ENCODE results near the gene RAB5B.
"Not testable (repeated sequence)": the region's sequence is repeated elsewhere in the genome, so short reads cannot be mapped to it uniquely, and the experiment has no call there.

The RAB5B gene

GRCh38 chr12:55991110-55991509, 17.2 kb downstream of the RAB5B start:
- FAIRE-seq = no peak
- TF ChIP-seq POLR2A (IDR thresholded peaks at IDR 0.05; ENCODE audit: low read depth, low read length) (no peak), TAF1 (IDR thresholded peaks at IDR 0.05; ENCODE audit: borderline replicate concordance, low read depth, low read length) (no peak), POLR2AphosphoS5 (IDR thresholded peaks at IDR 0.05; ENCODE audit: low read depth, low read length) (no peak)

GRCh38 chr12:55993230-55993853, 19.5 kb downstream of the RAB5B start:
- DNase-seq (ENCODE audit: insufficient read length) = no peak
- no peak for FAIRE-seq
- TF ChIP-seq TAF1 (IDR thresholded peaks at IDR 0.05; ENCODE audit: borderline replicate concordance, low read depth, low read length) (no peak), POLR2AphosphoS5 (IDR thresholded peaks at IDR 0.05; ENCODE audit: low read depth, low read length) (no peak), POLR2A (IDR thresholded peaks at IDR 0.05; ENCODE audit: low read depth, low read length) (no peak)

More at GRCh38 chr12:55991110-55991509, 17.2 kb downstream of the RAB5B start:
- DNase-seq (ENCODE audit: insufficient read length) = no peak

- no peak for DNase-seq (ENCODE audit: insufficient read length)
- no peak for TF ChIP-seq POLR2A (IDR thresholded peaks at IDR 0.05; ENCODE audit: low read depth, low read length)
- no peak for TF ChIP-seq TAF1 (IDR thresholded peaks at IDR 0.05; ENCODE audit: borderline replicate concordance, low read depth, low read length)
- FAIRE-seq = no peak
Measured at GRCh38 chr12:55995366-55995765, 21.5 kb downstream of the RAB5B start.

GRCh38 chr12:55996201-55996714, 22.4 kb downstream of the RAB5B start:
- TF ChIP-seq POLR2A (IDR thresholded peaks at IDR 0.05; ENCODE audit: low read depth, low read length) (no peak), POLR2AphosphoS5 (IDR thresholded peaks at IDR 0.05; ENCODE audit: low read depth, low read length) (no peak), TAF1 (IDR thresholded peaks at IDR 0.05; ENCODE audit: borderline replicate concordance, low read depth, low read length) (no peak)
- FAIRE-seq = peak; percentile 86
- peak; percentile 36 for DNase-seq (ENCODE audit: insufficient read length)

GRCh38 chr12:55996715-55997534, 23.0 kb downstream of the RAB5B start, which contains the start of gene SUOX:
SUOX (plus strand) TSS chr12:55997276; CDS start chr12:56002222, 4,946 bp downstream.
- peak; percentile 95 for FAIRE-seq
- peak; percentile 94 for DNase-seq (ENCODE audit: insufficient read length)
- TF ChIP-seq POLR2AphosphoS5 (IDR thresholded peaks at IDR 0.05; ENCODE audit: low read depth, low read length) (peak; percentile 64; the same call in 1 of the 2 replicates), POLR2A (IDR thresholded peaks at IDR 0.05; ENCODE audit: low read depth, low read length) (peak; percentile 66), TAF1 (IDR thresholded peaks at IDR 0.05; ENCODE audit: borderline replicate concordance, low read depth, low read length) (0 out of 2 replicates have a peak, but pooled peaks have one; percentile 33)

- no peak for TF ChIP-seq POLR2A (IDR thresholded peaks at IDR 0.05; ENCODE audit: low read depth, low read length)
- no peak for TF ChIP-seq POLR2AphosphoS5 (IDR thresholded peaks at IDR 0.05; ENCODE audit: low read depth, low read length)
- TF ChIP-seq TAF1 (IDR thresholded peaks at IDR 0.05; ENCODE audit: borderline replicate concordance, low read depth, low read length) = no peak
- no peak for DNase-seq (ENCODE audit: insufficient read length)
- no peak for FAIRE-seq
Measured at GRCh38 chr12:55997535-55997859, 23.6 kb downstream of the RAB5B start.

- DNase-seq (ENCODE audit: insufficient read length); FAIRE-seq: not testable (repeated sequence)
Measured at GRCh38 chr12:55999522-55999921, 25.6 kb downstream of the RAB5B start.

GRCh38 chr12:55999999-56000540, 26.2 kb downstream of the RAB5B start:
- not testable (repeated sequence) for DNase-seq (ENCODE audit: insufficient read length); FAIRE-seq

GRCh38 chr12:56001487-56002100, 27.7 kb downstream of the RAB5B start:
- DNase-seq (ENCODE audit: insufficient read length) = no peak
- no peak for TF ChIP-seq POLR2AphosphoS5 (IDR thresholded peaks at IDR 0.05; ENCODE audit: low read depth, low read length)
- no peak for TF ChIP-seq TAF1 (IDR thresholded peaks at IDR 0.05; ENCODE audit: borderline replicate concordance, low read depth, low read length)
- TF ChIP-seq POLR2A (IDR thresholded peaks at IDR 0.05; ENCODE audit: low read depth, low read length) = no peak
- no peak for FAIRE-seq

- DNase-seq (ENCODE audit: insufficient read length); FAIRE-seq: not testable (repeated sequence)
Measured at GRCh38 chr12:56003376-56003775, 29.5 kb downstream of the RAB5B start.

GRCh38 chr12:56004211-56004610, 30.3 kb downstream of the RAB5B start:
- no peak for FAIRE-seq
- DNase-seq (ENCODE audit: insufficient read length) = no peak

More at GRCh38 chr12:56004211-56004610, 30.3 kb downstream of the RAB5B start:
- TF ChIP-seq POLR2AphosphoS5 (IDR thresholded peaks at IDR 0.05; ENCODE audit: low read depth, low read length) = no peak
- TF ChIP-seq POLR2A (IDR thresholded peaks at IDR 0.05; ENCODE audit: low read depth, low read length) = no peak

All from GM12892 (cell line).